HG02763 (cell line): ENCODE measurements around the gene TK1.
"Not testable (repeated sequence)": the region's sequence is repeated elsewhere in the genome, so short reads cannot be mapped to it uniquely, and the experiment has no call there.

ENCODE experiments used
- ATAC-seq: cut with Tn5 transposase; IDR thresholded peaks from one replicate; pipeline ENCODE4 v1.9.1; 2021; ENCODE audit warnings: mild to moderate bottlenecking, moderate library complexity; ENCODE audit not compliant: unreplicated experiment

TK1 gene

DNA sequence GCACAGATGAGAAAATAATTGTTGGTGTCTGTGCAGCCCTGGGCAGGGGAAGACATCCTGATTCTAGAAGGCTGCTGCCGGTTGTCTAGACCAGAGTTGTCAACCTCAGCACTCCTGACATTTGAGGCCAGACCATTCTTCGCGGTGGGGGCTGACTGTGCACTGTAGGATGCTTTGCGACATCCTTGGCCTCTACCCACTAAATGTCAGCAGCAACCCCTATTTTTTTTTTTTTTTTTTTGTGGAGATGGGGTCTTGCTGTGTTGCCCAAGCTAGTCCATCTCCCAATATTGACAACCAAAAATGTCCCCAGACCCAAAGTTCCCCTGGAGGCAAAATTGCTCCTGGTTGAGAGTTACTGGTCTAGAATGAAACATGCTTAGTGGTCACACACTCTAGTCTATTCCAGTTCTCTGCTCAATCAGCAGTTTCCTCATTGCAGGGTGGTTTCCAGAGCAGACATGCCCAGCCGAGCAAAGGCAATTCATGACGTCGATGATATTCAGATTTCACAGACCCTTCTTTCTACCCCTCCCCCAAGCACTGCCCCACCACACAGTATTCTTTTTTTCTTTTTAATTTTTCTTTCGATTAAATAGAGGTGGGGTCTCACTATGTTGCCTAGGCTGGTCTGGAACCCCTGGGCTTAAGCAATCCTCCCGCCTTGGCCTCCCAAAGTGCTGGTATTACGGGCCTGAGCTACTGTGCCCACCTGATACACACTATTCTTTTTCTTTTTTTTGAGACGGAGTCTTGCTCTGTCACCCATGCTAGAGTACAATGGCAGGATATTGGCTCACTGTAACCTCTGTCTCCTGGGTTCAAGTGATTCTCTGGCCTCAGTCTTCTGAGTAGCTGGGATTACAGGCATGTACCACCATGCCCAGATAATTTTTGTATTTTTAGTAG, 31.7 kb downstream of the TK1 start:
- peak; percentile 48 for ATAC-seq

- no peak for ATAC-seq
These were observed 35.3 kb downstream of the TK1 start for GRCh38 chr17:78151514-78152008.

- ATAC-seq, result no peak
These were observed 38.4 kb downstream of the TK1 start for GRCh38 chr17:78148286-78149016.

GRCh38 chr17:78147315-78147998, 39.4 kb downstream of the TK1 start:
- peak; percentile 46 for ATAC-seq

DNA sequence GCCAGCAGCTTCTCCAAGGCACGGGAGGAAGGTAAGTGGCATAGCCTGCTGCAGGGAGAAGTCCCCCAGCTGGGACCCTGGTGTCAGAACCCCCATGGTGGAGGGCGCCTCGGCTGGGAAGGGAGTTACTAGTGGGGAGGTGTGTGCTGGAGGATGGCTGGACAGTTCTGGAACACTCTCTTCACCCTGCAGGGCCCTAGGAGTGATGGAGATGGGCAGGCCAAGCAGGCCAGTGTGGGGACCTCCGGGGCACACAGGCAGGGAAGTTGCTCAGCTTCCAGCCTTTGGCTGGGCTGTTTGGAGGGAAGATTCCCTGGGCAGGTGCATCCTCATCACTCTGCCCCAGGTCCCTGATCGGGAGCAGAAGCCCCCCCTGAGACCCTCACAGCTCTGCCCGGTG, 40.0 kb downstream of the TK1 start:
- ATAC-seq, result no peak

GRCh38 chr17:78146471-78146869, 40.4 kb downstream of the TK1 start:
- no peak for ATAC-seq

DNA sequence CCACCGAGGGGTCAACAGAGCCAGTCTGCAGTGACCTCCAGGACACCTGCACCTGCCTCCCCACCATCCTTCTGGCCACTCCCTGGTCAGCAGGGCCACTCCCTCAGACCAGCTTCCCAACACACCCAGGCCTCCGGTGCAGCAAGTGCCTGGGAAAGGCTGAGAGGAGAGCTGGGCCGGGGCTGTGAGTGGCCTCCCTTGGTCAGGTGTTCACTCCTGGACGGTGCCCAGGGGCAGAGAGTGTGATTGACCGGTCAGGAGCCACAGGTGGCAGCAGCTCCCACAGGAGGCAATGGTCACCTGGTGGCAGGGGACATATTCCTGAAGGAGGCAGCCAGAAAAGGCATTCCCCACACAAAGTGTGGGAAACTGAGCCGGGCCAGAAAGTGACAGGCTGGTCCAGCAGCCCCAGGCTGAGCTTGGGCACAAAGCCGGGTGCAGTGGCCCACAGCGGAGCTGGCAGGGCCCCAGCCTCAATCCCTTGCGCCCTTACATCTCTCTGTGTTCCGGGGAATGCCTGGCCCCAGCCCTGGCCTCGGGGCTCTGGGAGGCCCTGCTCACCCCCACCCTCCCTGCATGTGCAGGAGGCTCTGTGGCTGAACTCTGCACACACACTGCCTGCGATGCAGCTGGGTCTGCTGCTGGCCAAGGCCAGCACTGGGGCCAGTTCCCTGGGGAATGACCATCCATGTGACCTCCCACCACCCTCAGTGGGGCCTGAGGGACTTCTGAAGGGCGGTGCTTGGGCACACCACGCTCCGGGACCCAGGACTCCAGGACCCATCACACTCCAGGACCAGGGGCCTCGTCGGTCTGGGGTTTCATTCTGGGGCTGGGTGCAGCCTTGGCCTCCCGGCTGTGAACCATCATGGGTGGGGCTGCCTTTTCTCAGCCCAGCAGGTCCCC, 41.9 kb downstream of the TK1 start:
- ATAC-seq, result no peak

DNA sequence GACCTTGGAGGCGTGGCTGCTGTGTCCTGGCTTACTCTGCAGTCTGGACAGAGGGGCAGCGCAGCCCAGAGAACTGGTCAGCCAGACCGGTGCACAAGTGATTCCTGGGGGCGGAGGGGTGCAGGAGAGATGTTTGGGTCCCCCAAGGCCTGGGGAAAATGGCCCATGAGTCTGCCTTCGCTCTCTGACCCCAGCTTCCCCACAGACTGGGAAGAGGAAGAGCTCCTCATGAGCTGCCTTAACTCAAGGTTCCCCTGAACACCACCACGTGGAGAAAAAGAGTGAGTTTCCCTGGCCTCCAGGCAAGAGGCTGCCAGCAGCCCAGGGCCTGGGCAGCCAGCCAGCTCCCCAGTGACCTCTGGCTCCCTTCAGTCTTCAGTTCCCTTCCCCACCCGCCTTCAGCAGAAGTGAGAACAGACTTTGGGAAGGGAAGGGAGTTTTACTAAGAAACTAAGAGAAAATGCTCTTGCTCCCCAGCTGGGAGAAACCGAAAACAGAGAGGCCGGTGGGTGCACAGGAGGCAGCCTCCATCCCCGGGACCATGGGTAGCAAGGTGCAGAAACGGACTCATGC, 42.6 kb downstream of the TK1 start:
- no peak for ATAC-seq

DNA sequence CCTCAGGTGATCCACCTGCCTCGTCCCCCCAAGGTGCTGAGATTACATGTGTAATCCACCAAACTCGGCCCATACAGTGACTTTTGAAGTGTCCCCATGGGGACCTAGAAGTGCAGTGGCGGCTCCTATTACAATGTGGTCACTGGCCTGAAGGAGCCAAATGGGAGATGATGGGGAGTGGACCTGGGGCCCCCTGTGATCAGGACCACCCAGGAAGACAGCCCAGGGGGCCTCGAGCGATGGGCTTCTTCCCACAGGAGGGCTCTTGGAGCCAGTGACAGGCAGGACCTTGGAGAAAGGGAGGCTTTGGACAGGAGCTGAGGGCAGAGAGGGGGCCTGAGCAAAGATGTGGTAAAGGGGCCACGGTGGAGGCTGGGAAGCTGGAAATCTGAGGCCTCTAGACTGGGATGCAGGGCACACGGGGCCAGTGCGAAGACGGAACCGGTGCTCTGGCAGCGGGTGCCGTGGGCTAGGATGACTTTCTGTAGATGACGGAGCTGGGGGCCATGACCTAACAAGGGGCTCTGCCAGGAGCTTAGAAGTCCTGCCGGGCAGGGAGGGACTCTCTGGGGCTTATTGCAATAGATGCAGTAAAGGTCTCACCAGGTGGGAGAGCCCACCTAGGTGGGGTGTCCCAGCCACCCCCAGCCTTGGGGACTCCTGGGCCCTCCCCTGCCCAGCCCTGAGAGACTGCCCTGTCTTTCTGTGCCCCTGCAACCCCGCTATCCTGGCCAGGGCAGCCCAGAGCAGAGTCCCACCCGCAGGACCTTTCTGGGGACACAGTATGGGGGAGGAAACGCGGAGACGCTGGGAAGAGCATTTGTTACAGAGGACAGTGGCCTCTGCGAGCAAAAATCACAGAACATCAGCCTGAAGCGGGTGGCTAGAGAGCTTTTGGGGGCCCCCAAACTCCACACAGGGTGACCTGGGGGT, 43.4 kb downstream of the TK1 start:
- ATAC-seq, result no peak

GRCh38 chr17:78142119-78142861, 44.6 kb downstream of the TK1 start:
- ATAC-seq, result no peak

GRCh38 chr17:78141437-78142118, 45.3 kb downstream of the TK1 start:
- no peak for ATAC-seq

DNA sequence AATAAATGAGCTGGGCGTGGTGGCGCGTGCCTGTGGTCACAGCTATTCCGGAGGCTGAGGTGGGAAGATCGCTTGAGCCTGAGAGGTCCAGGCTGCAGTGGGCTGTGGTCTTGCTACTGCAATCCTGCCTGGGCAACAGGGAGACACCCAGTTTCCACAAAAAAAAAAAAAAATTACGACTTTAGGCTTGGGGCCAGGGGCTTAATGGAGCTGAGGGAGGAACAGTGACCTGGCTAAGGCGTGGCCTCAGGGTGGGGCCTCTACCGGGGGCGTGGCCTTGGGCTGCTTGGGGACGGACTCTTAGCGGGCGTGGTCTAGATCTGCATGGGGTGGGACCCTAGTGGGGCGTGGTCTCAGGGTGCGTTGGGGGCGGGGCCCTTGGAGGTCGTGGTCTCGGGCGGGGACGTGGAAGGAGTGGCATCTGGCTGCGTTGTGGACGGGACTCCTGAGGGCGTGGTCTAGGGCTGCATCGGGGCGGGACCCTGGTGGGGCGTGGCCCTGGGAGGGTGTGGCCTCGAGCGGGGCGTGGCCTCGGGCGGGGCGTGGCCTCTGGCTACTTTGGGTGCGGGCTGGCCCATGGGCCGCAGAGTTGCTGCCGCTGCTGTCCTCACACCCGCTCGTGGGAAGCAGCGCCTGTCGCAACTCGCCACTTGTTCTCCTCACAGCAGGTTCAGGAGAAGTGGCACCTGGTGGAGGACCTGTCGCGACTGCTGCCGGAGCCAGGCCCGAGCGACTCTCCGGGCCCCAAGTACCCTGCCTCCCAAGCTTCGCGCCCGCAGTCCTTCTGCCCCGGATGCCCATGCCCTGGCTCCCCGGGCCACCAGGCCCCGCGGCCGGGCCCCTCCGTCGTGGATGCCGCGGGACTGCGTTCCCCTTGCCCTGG, 46.4 kb downstream of the TK1 start:
- ATAC-seq, result peak; percentile 71

GRCh38 chr17:78139861-78140168, 47.0 kb downstream of the TK1 start:
- ATAC-seq, result not testable (repeated sequence)

DNA sequence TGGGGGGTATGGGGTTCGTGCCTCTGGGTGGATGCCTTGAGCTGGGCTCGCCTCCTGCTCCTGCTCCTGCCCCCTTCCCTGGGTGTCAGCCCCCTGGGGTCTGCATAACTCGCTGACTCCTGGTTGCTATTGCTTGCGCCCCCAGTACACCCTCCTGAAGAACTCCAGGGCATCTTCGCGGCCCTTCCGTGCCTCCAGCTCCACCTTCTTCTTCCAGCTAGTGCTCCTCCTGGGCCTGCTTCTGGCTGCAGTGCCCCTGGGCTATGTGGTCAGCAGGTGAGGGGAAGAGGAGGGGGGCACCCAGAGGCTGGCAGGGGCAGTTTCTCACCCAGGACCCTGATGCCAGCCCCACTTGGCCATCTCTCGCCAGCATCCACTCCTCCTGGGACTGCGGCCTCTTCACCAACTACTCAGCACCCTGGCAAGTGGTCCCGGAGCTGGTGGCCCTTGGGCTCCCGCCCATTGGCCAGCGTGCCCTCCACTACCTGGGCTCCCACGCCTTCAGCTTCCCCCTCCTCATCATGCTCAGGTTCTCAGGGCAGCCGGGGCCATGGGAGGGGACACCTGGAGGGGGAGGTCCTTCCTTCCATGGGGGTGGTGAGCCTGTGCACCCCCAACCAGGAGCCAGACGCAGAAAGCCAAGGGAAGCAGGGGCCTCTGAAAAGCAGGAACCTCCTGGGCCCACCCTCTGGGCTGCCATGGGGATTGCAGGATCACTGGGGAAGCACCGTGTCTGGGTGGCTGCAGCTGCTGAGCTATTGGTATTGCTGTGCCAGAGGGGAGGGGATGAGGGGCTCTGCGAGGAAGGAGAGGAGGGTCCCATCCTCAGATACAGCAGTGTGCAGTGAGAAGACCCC, 48.4 kb downstream of the TK1 start:
- no peak for ATAC-seq

DNA sequence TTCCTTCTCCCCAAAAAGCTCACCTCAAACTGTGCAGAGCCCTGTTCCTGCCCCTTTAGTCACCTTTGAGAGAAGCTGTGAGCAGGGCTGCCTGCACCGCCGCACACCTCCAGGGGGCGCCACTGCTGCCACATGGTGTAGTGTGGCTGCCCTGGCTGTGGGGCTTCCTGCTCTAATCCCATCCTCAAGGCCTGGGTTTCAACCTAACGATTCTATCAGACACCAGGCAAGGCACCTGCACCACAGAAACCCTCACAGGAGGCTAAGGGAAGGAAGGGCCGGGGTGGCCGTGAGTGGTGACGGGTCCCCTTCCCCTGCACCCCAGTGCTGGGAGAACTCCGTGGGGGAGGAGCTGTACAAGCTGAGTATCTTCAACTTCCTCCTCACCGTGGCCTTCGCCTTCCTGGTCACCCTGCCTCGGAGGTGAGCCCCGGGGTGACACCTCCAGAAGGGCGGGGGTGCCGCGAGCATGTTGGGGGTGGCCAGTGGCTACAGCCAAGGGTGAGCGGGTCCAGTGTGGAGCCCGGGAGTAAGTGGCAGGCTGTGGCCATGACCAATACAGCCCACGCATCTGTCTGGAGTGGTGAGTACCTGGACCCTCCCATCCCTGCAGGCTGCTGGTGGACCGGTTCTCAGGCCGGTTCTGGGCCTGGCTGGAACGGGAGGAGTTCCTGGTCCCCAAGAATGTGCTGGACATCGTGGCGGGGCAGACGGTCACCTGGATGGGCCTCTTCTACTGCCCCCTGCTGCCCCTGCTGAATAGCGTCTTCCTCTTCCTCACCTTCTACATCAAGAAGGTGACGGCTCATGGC, 49.3 kb downstream of the TK1 start:
- ATAC-seq, result no peak
